A549 (cell line): ENCODE results near the gene LINC01488. TPM values are rescaled to one million over a fixed set of nuclear protein-coding genes. Genes with fewer than 3 reads are reported as not detected.

Experiments used
- ATAC-seq, 2 experiments: fragments of 200-7000 bp in 1 of 2; fragments of >200 bp in 1 of 2; cut with Nextera tagmentation in 1 of 2; cut with Tn5 transposase in 1 of 2; 3 replicates each; pipeline versions ENCODE4 v1.8.0 to v1.9.1; 2018 to 2020; ENCODE audit warnings: mild to moderate bottlenecking in 1 of 2, moderate library complexity in 1 of 2
- CTCF ChIA-PET: fragments of 300-600 bp; sonication (Branson Sonifier 250); formaldehyde crosslinking; extraction: SDS; loops from one replicate; lab custom pipeline; 2021; ENCODE audit warnings: antibody characterized with exemption, inconsistent platforms; lab: Yijun Ruan, JAX
- POLR2A ChIA-PET: fragments of 350-600 bp; formaldehyde crosslinking; extraction: SDS; loops from one replicate; lab custom pipeline; 2021; ENCODE audit warnings: antibody characterized with exemption, inconsistent platforms; lab: Yijun Ruan, JAX
- DNase-seq, 2 experiments: peaks; one replicate each; pipeline versions ENCODE4 v3.0.0 to v3.0.0-alpha.2; 2011 to 2016; ENCODE audit warnings: low read depth in 1 of 2, low spot score in 1 of 2
- FAIRE-seq: peaks from 2 replicates; lab custom pipeline; 2011; peaks lifted over from hg19 to GRCh38; lab: Jason Lieb, UNC
- H3K27ac ChIP-seq, 2 experiments: fragments of >200 bp; sonication (Bioruptor Twin); formaldehyde crosslinking; 3 replicates each; pipeline ENCODE4 v1.5.1; 2016 to 2017
- H3K4me1 ChIP-seq: fragments of >200 bp; sonication (Bioruptor Twin); formaldehyde crosslinking; 3 replicates; pipeline ENCODE4 v1.6.1; 2016
- H3K4me2 ChIP-seq: fragments of >200 bp; sonication (Bioruptor Twin); formaldehyde crosslinking; 3 replicates; pipeline ENCODE4 v1.6.1; 2016
- H3K4me3 ChIP-seq: fragments of >200 bp; sonication (Bioruptor Twin); formaldehyde crosslinking; 3 replicates; pipeline ENCODE4 v1.5.1; 2016
- H3K9me3 ChIP-seq: fragments of >200 bp; sonication (Bioruptor Twin); formaldehyde crosslinking; 3 replicates; pipeline ENCODE4 v1.6.1; 2016
- CBX2 ChIP-seq: fragments of 200-600 bp; sonication (generic); IDR thresholded peaks from 2 replicates; pipeline ENCODE4 v1.6.1; 2016; ENCODE audit warnings: low read depth, mild to moderate bottlenecking, borderline replicate concordance
- CHD4 ChIP-seq: fragments of 200-600 bp; sonication (generic); IDR thresholded peaks from 2 replicates; pipeline ENCODE4 v1.6.1; 2016; ENCODE audit warnings: antibody characterized with exemption, mild to moderate bottlenecking, borderline replicate concordance
- EP300 ChIP-seq, 2 experiments: fragments of >200 bp; sonication (Bioruptor Twin); formaldehyde crosslinking; IDR thresholded peaks; 2 replicates in 1 of 2; 3 replicates in 1 of 2; pipeline ENCODE4 v1.6.1; 2016 to 2017
- FOSB ChIP-seq: fragments of 250-450 bp; sonication (Bioruptor Pico); IDR thresholded peaks from 2 replicates; pipeline ENCODE4 v1.5.0; 2020; ENCODE audit warnings: mild to moderate bottlenecking, moderate library complexity
- FOSL2 ChIP-seq, 2 experiments: fragments of 450-650 bp in 1 of 2; fragments of >200 bp in 1 of 2; sonication (Bioruptor Twin) in 1 of 2; formaldehyde crosslinking; IDR thresholded peaks; 2 replicates each; pipeline versions ENCODE4 v1.5.0 to v1.6.1; 2016 to 2020; ENCODE audit warnings: mild to moderate bottlenecking in 1 of 2, moderate library complexity in 1 of 2
- JUN ChIP-seq, 2 experiments: fragments of >200 bp; sonication (Bioruptor Twin); formaldehyde crosslinking; IDR thresholded peaks; 2 replicates in 1 of 2; 3 replicates in 1 of 2; pipeline ENCODE4 v1.6.1; 2016 to 2017
- MAFK ChIP-seq: fragments of 450-650 bp; IDR thresholded peaks from 2 replicates; pipeline ENCODE4 v1.6.1; 2014; ENCODE audit not compliant: partially characterized antibody
- NPAS2 ChIP-seq: fragments of 250-450 bp; sonication (Bioruptor Pico); IDR thresholded peaks from 2 replicates; pipeline ENCODE4 v1.8.0; 2022; ENCODE audit warnings: mild to moderate bottlenecking, moderate library complexity, borderline replicate concordance
- POLR2AphosphoS2 ChIP-seq: conservative IDR thresholded peaks from 2 replicates; pipeline ENCODE4 v1.6.1; 2012; ENCODE audit warnings: low read length, improper control_type of control experiment, inconsistent platforms
- RFX5 ChIP-seq: fragments of 450-650 bp; IDR thresholded peaks from 2 replicates; pipeline ENCODE4 v1.7.1; 2014; ENCODE audit warnings: antibody characterized with exemption, mild to moderate bottlenecking, moderate library complexity
- SMC3 ChIP-seq: fragments of >200 bp; sonication (Bioruptor Twin); formaldehyde crosslinking; IDR thresholded peaks from 3 replicates; pipeline ENCODE4 v1.6.1; 2018; ENCODE audit warnings: inconsistent platforms
- TFCP2L1 ChIP-seq: fragments of 250-450 bp; sonication (Bioruptor Pico); IDR thresholded peaks from 2 replicates; pipeline ENCODE4 v1.5.0; 2021; ENCODE audit warnings: mild to moderate bottlenecking
- ZFP36 ChIP-seq: fragments of 450-650 bp; IDR thresholded peaks from 2 replicates; pipeline ENCODE4 v1.6.1; 2014; ENCODE audit warnings: borderline replicate concordance; ENCODE audit not compliant: partially characterized antibody
- ZNF302 ChIP-seq: fragments of 250-450 bp; sonication (Bioruptor Pico); IDR thresholded peaks from 2 replicates; pipeline ENCODE4 v1.9.0; 2021; ENCODE audit warnings: inconsistent platforms, mild to moderate bottlenecking, moderate library complexity
- ZSCAN20 ChIP-seq: fragments of 250-450 bp; sonication (Bioruptor Pico); IDR thresholded peaks from 2 replicates; pipeline ENCODE4 v1.8.0; 2022; ENCODE audit warnings: mild to moderate bottlenecking, moderate library complexity
- WGBS: methylation state at CpG from one replicate; pipeline ENCODE4 v1.1.6; 2017; ENCODE audit errors: missing lambda C conversion rate; 5-methylcytosine and 5-hydroxymethylcytosine counted together
- polyA plus RNA-seq, 4 experiments: library from polyadenylated mRNA; depleted of rRNA in 3 of 4; stranded (reverse); fragments of >200 nt; fragmentation: RNase III in 1 of 4; extraction: RNeasy Plus Mini Kit Qiagen cat#74134 plus additional on column Dnase treatment in 1 of 4; gene quantifications; 2 replicates in 3 of 4; 3 replicates in 1 of 4; pipeline ENCODE4 v1.2.3, GENCODE V29; 2011 to 2017
- TF ChIP-seq, protein P1 (sequence below): fragments of 200-600 bp; sonication (generic); IDR thresholded peaks from 2 replicates; pipeline ENCODE4 v1.6.1; 2016; ENCODE audit warnings: antibody characterized with exemption, mild to moderate bottlenecking, moderate library complexity
- TF ChIP-seq, protein P2 (sequence below): fragments of >200 bp; sonication (Bioruptor Twin); formaldehyde crosslinking; IDR thresholded peaks from 3 replicates; pipeline ENCODE4 v1.5.1; 2016
- TF ChIP-seq, protein P3 (sequence below): fragments of >200 bp; sonication (Bioruptor Twin); formaldehyde crosslinking; IDR thresholded peaks from 2 replicates; pipeline ENCODE4 v1.6.1; 2016
- TF ChIP-seq, protein P4 (sequence below): fragments of 150-350 bp; IDR thresholded peaks from 2 replicates; pipeline ENCODE4 v1.6.1; 2014; ENCODE audit warnings: low read depth, mild to moderate bottlenecking, low read length
- TF ChIP-seq, protein P5 (sequence below): IDR thresholded peaks from 2 replicates; pipeline ENCODE4 v1.6.1; 2012
- TF ChIP-seq, protein P6 (sequence below): IDR thresholded peaks from 2 replicates; pipeline ENCODE4 v1.6.1; 2012; ENCODE audit warnings: low read depth, borderline replicate concordance

The LINC01488 gene
- polyA plus RNA-seq, 2 of the 4 experiments (the other 2 are of a cell fraction): 0.05 TPM; not detected in 1

DNA sequence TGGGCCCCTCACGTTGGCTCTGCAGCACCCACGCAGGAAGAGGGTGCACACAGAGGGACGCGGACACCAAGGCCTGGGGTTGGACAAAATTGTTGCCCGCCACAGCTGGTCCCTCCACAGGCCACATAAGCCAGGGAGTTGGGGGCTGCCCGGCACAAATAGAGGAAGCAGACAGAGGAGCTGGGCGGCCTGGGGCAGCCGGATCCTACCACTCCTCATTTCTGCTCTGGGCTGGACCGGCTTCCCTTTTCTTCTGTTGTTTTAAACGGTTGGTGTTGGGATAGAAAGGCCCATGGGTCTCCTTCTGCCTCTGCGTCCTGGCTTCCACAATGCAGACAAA, 36.4 kb upstream of the LINC01488 start (continued):
- TF ChIP-seq, protein P1, sequence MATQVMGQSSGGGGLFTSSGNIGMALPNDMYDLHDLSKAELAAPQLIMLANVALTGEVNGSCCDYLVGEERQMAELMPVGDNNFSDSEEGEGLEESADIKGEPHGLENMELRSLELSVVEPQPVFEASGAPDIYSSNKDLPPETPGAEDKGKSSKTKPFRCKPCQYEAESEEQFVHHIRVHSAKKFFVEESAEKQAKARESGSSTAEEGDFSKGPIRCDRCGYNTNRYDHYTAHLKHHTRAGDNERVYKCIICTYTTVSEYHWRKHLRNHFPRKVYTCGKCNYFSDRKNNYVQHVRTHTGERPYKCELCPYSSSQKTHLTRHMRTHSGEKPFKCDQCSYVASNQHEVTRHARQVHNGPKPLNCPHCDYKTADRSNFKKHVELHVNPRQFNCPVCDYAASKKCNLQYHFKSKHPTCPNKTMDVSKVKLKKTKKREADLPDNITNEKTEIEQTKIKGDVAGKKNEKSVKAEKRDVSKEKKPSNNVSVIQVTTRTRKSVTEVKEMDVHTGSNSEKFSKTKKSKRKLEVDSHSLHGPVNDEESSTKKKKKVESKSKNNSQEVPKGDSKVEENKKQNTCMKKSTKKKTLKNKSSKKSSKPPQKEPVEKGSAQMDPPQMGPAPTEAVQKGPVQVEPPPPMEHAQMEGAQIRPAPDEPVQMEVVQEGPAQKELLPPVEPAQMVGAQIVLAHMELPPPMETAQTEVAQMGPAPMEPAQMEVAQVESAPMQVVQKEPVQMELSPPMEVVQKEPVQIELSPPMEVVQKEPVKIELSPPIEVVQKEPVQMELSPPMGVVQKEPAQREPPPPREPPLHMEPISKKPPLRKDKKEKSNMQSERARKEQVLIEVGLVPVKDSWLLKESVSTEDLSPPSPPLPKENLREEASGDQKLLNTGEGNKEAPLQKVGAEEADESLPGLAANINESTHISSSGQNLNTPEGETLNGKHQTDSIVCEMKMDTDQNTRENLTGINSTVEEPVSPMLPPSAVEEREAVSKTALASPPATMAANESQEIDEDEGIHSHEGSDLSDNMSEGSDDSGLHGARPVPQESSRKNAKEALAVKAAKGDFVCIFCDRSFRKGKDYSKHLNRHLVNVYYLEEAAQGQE: no peak
- TF ChIP-seq JUN (IDR thresholded peaks at IDR 0.05) (no peak), TFCP2L1 (CRISPR knock-in tag) (no peak), FOSL2 (IDR thresholded peaks at IDR 0.05) (no peak), FOSL2 (CRISPR knock-in tag; IDR thresholded peaks at IDR 0.05) (no peak), ZSCAN20 (no peak)
- TF ChIP-seq, protein P2, sequence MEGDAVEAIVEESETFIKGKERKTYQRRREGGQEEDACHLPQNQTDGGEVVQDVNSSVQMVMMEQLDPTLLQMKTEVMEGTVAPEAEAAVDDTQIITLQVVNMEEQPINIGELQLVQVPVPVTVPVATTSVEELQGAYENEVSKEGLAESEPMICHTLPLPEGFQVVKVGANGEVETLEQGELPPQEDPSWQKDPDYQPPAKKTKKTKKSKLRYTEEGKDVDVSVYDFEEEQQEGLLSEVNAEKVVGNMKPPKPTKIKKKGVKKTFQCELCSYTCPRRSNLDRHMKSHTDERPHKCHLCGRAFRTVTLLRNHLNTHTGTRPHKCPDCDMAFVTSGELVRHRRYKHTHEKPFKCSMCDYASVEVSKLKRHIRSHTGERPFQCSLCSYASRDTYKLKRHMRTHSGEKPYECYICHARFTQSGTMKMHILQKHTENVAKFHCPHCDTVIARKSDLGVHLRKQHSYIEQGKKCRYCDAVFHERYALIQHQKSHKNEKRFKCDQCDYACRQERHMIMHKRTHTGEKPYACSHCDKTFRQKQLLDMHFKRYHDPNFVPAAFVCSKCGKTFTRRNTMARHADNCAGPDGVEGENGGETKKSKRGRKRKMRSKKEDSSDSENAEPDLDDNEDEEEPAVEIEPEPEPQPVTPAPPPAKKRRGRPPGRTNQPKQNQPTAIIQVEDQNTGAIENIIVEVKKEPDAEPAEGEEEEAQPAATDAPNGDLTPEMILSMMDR: no peak
- TF ChIP-seq, protein P3, sequence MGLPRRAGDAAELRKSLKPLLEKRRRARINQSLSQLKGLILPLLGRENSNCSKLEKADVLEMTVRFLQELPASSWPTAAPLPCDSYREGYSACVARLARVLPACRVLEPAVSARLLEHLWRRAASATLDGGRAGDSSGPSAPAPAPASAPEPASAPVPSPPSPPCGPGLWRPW: no peak
- TF ChIP-seq, protein P4, sequence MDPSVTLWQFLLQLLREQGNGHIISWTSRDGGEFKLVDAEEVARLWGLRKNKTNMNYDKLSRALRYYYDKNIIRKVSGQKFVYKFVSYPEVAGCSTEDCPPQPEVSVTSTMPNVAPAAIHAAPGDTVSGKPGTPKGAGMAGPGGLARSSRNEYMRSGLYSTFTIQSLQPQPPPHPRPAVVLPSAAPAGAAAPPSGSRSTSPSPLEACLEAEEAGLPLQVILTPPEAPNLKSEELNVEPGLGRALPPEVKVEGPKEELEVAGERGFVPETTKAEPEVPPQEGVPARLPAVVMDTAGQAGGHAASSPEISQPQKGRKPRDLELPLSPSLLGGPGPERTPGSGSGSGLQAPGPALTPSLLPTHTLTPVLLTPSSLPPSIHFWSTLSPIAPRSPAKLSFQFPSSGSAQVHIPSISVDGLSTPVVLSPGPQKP: no peak
- TF ChIP-seq, all 56 proteins: peak for 0

DNA sequence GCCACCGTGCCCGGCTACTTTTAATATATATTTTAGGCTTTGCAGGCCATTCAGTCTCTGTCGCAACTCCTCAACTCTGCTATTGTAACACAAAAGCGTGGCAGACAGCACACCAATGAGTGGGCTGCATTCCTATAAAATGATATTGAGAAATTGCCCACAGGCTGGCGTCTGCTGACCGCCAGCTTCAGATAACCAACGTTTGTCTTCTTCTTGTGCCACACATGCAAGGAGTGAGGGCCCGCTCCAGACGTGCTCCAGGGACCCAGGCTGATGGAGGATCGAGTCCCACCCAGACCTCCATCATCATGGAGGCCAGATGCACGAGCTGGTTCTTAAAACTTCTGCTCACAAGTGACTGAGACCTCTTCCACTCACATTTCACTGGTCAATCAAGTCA, 35.4 kb upstream of the LINC01488 start:
- TF ChIP-seq CHD4 (no peak), NPAS2 (CRISPR knock-in tag) (no peak), POLR2AphosphoS2 (no peak), ZSCAN20 (no peak), FOSB (CRISPR knock-in tag) (no peak), EP300 (IDR thresholded peaks at IDR 0.05) (no peak), RFX5 (no peak), MAFK (no peak), SMC3 (no peak), ZFP36 (no peak), CBX2 (no peak), ZNF302 (no peak)
- TF ChIP-seq, protein P5, sequence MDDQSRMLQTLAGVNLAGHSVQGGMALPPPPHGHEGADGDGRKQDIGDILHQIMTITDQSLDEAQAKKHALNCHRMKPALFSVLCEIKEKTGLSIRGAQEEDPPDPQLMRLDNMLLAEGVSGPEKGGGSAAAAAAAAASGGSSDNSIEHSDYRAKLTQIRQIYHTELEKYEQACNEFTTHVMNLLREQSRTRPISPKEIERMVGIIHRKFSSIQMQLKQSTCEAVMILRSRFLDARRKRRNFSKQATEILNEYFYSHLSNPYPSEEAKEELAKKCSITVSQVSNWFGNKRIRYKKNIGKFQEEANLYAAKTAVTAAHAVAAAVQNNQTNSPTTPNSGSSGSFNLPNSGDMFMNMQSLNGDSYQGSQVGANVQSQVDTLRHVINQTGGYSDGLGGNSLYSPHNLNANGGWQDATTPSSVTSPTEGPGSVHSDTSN: no peak
- TF ChIP-seq, protein P1: no peak
- TF ChIP-seq, protein P6, sequence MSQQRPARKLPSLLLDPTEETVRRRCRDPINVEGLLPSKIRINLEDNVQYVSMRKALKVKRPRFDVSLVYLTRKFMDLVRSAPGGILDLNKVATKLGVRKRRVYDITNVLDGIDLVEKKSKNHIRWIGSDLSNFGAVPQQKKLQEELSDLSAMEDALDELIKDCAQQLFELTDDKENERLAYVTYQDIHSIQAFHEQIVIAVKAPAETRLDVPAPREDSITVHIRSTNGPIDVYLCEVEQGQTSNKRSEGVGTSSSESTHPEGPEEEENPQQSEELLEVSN: no peak
- TF ChIP-seq, protein P3: no peak
- TF ChIP-seq, protein P4: no peak
- ChIA-PET CTCF (interaction anchor here (0.9 kb wide), 1 partner anchor 10 kb away, joined by 3 read pairs; no protein-coding TSS in a partner anchor), POLR2A (no interaction called here)
- WGBS: 90% methylated on average over 11 of the region's 11 CpGs
- DNase-seq (no peak), FAIRE-seq (no peak), ATAC-seq (no peak)
- H3K4me1 ChIP-seq: peaks cover 37% of the 10 kb centered on the region
- H3K4me3 ChIP-seq: no peak overlapping the region
- no peak overlapping the region for H3K4me2 ChIP-seq
- H3K9me3 ChIP-seq: no peaks in the 10 kb centered on the region
- no peak overlapping the region for H3K27ac ChIP-seq
